ENCODE data around the gene FAM8A1.

FAM8A1 gene

GRCh38 chr6:17624396-17624795, 24.3 kb downstream of the FAM8A1 start:
- Histone ChIP-seq H3K4me3 (ENCODE audit: low read depth, low read length) (no peak overlapping the region), H3K9ac (ENCODE audit: low read length) (no peak overlapping the region), H2BK12ac (ENCODE audit: low read length) (no peak overlapping the region), H3K4me1 (ENCODE audit: control insufficient read depth in 1 of 2, insufficient read depth in 2 of 2, low read length in 2 of 2) (no peaks in the 10 kb centered on the region), H4K8ac (ENCODE audit: low read depth, low read length) (no peak overlapping the region), H2BK5ac (ENCODE audit: low read depth, low read length, poor library complexity) (no peak overlapping the region), H3K79me2 (ENCODE audit: control insufficient read depth, insufficient read depth, low read length, poor library complexity) (peaks cover 2% of the 10 kb centered on the region), H2AK5ac (ENCODE audit: low read length) (no peak overlapping the region), H3K23ac (ENCODE audit: low read length) (no peak overlapping the region), H3K27me3 (ENCODE audit: insufficient read depth, low read length) (no peaks in the 10 kb centered on the region), H3K4me2 (ENCODE audit: low read length) (no peak overlapping the region), H3K14ac (ENCODE audit: low read length) (no peak overlapping the region), H3K4ac (ENCODE audit: low read depth, low read length) (peak overlapping the region; percentile 27), H2AFZ (ENCODE audit: insufficient read depth, low read length, poor library complexity) (no peak overlapping the region), H4K91ac (ENCODE audit: low read depth, low read length) (no peak overlapping the region), H3K36me3 (ENCODE audit: control insufficient read depth in 1 of 2, insufficient read depth in 2 of 2, low read length in 2 of 2) (peaks cover 23 to 26% of the 10 kb centered on the region in 2 experiments), H3K9me3 (ENCODE audit: insufficient read depth, low read depth, low read length) (no peaks in the 10 kb centered on the region), H2BK120ac (ENCODE audit: insufficient read depth, low read length, poor library complexity) (no peak overlapping the region), H4K12ac (ENCODE audit: low read depth, low read length) (peak overlapping the region; percentile 62), H3K79me1 (ENCODE audit: low read length) (no peaks in the 10 kb centered on the region), H3K27ac (ENCODE audit: low read depth, low read length) (no peak overlapping the region), H3K18ac (ENCODE audit: low read length) (peak overlapping the region; percentile 45)
- no CpG with 5 or more reads among the region's 1 CpG for WGBS (ENCODE audit: extremely low coverage, insufficient coverage, insufficient read length)
- DNase-seq: no peak

- Histone ChIP-seq H3K27ac (ENCODE audit: low read depth, low read length) (no peak overlapping the region), H3K4me2 (ENCODE audit: low read length) (no peak overlapping the region), H3K79me2 (ENCODE audit: control insufficient read depth, insufficient read depth, low read length, poor library complexity) (peaks cover 2% of the 10 kb centered on the region), H2AK5ac (ENCODE audit: low read length) (no peak overlapping the region), H3K27me3 (ENCODE audit: insufficient read depth, low read length) (no peaks in the 10 kb centered on the region), H4K12ac (ENCODE audit: low read depth, low read length) (no peak overlapping the region), H3K9me3 (ENCODE audit: insufficient read depth, low read depth, low read length) (no peaks in the 10 kb centered on the region), H2BK120ac (ENCODE audit: insufficient read depth, low read length, poor library complexity) (no peak overlapping the region), H3K23ac (ENCODE audit: low read length) (no peak overlapping the region), H3K36me3 (ENCODE audit: control insufficient read depth in 1 of 2, insufficient read depth in 2 of 2, low read length in 2 of 2) (peaks cover 17 to 29% of the 10 kb centered on the region in 2 experiments), H4K8ac (ENCODE audit: low read depth, low read length) (no peak overlapping the region), H2BK5ac (ENCODE audit: low read depth, low read length, poor library complexity) (no peak overlapping the region), H2BK12ac (ENCODE audit: low read length) (no peak overlapping the region), H3K4me1 (ENCODE audit: control insufficient read depth in 1 of 2, insufficient read depth in 2 of 2, low read length in 2 of 2) (no peaks in the 10 kb centered on the region), H3K18ac (ENCODE audit: low read length) (no peak overlapping the region), H2AFZ (ENCODE audit: insufficient read depth, low read length, poor library complexity) (no peak overlapping the region), H3K14ac (ENCODE audit: low read length) (no peak overlapping the region), H3K9ac (ENCODE audit: low read length) (no peak overlapping the region), H4K91ac (ENCODE audit: low read depth, low read length) (no peak overlapping the region), H3K4ac (ENCODE audit: low read depth, low read length) (no peak overlapping the region), H3K4me3 (ENCODE audit: low read depth, low read length) (no peak overlapping the region), H3K79me1 (ENCODE audit: low read length) (no peaks in the 10 kb centered on the region)
- no CpG with 5 or more reads among the region's 1 CpG for WGBS (ENCODE audit: extremely low coverage, insufficient coverage, insufficient read length)
- DNase-seq: no peak
Measured at GRCh38 chr6:17628873-17629272, 28.8 kb downstream of the FAM8A1 start.

GRCh38 chr6:17629824-17630510, 29.9 kb downstream of the FAM8A1 start:
- Histone ChIP-seq H3K18ac (ENCODE audit: low read length) (no peak overlapping the region), H2AFZ (ENCODE audit: insufficient read depth, low read length, poor library complexity) (no peak overlapping the region), H3K4ac (ENCODE audit: low read depth, low read length) (no peak overlapping the region), H3K79me2 (ENCODE audit: control insufficient read depth, insufficient read depth, low read length, poor library complexity) (no peaks in the 10 kb centered on the region), H3K79me1 (ENCODE audit: low read length) (no peaks in the 10 kb centered on the region), H3K14ac (ENCODE audit: low read length) (no peak overlapping the region), H4K12ac (ENCODE audit: low read depth, low read length) (no peak overlapping the region), H3K9me3 (ENCODE audit: insufficient read depth, low read depth, low read length) (no peaks in the 10 kb centered on the region), H3K27me3 (ENCODE audit: insufficient read depth, low read length) (no peaks in the 10 kb centered on the region), H2BK12ac (ENCODE audit: low read length) (no peak overlapping the region), H4K91ac (ENCODE audit: low read depth, low read length) (no peak overlapping the region), H3K23ac (ENCODE audit: low read length) (no peak overlapping the region), H3K9ac (ENCODE audit: low read length) (no peak overlapping the region), H3K36me3 (ENCODE audit: control insufficient read depth in 1 of 2, insufficient read depth in 2 of 2, low read length in 2 of 2) (peaks cover 13 to 24% of the 10 kb centered on the region in 2 experiments), H2AK5ac (ENCODE audit: low read length) (no peak overlapping the region), H2BK120ac (ENCODE audit: insufficient read depth, low read length, poor library complexity) (no peak overlapping the region), H3K4me1 (ENCODE audit: control insufficient read depth in 1 of 2, insufficient read depth in 2 of 2, low read length in 2 of 2) (no peaks in the 10 kb centered on the region), H4K8ac (ENCODE audit: low read depth, low read length) (no peak overlapping the region), H3K4me3 (ENCODE audit: low read depth, low read length) (no peak overlapping the region), H2BK5ac (ENCODE audit: low read depth, low read length, poor library complexity) (no peak overlapping the region), H3K27ac (ENCODE audit: low read depth, low read length) (no peak overlapping the region), H3K4me2 (ENCODE audit: low read length) (no peak overlapping the region)
- no peak for DNase-seq
- no CpG with 5 or more reads among the region's 8 CpGs for WGBS (ENCODE audit: extremely low coverage, insufficient coverage, insufficient read length)

GRCh38 chr6:17630511-17631073, 30.5 kb downstream of the FAM8A1 start:
- no peak overlapping the region for H4K8ac ChIP-seq (ENCODE audit: low read depth, low read length)
- H3K14ac ChIP-seq (ENCODE audit: low read length): no peak overlapping the region
- no peak overlapping the region for H4K91ac ChIP-seq (ENCODE audit: low read depth, low read length)
- no peak overlapping the region for H4K12ac ChIP-seq (ENCODE audit: low read depth, low read length)
- no peaks in the 10 kb centered on the region for H3K27me3 ChIP-seq (ENCODE audit: insufficient read depth, low read length)
- no peak overlapping the region for H3K4me3 ChIP-seq (ENCODE audit: low read depth, low read length)
- no peaks in the 10 kb centered on the region for H3K9me3 ChIP-seq (ENCODE audit: insufficient read depth, low read depth, low read length)
- WGBS (ENCODE audit: extremely low coverage, insufficient coverage, insufficient read length): no CpG with 5 or more reads among the region's 5 CpGs
- H2AK5ac ChIP-seq (ENCODE audit: low read length): no peak overlapping the region
- H2BK12ac ChIP-seq (ENCODE audit: low read length): no peak overlapping the region
- H3K23ac ChIP-seq (ENCODE audit: low read length): no peak overlapping the region
- H3K18ac ChIP-seq (ENCODE audit: low read length): no peak overlapping the region
- no peak overlapping the region for H3K4me2 ChIP-seq (ENCODE audit: low read length)
- H2AFZ ChIP-seq (ENCODE audit: insufficient read depth, low read length, poor library complexity): no peak overlapping the region
- no peaks in the 10 kb centered on the region for H3K79me2 ChIP-seq (ENCODE audit: control insufficient read depth, insufficient read depth, low read length, poor library complexity)
- no peak overlapping the region for H2BK120ac ChIP-seq (ENCODE audit: insufficient read depth, low read length, poor library complexity)
- H3K9ac ChIP-seq (ENCODE audit: low read length): no peak overlapping the region
- no peak for DNase-seq
- no peak overlapping the region for H3K4ac ChIP-seq (ENCODE audit: low read depth, low read length)
- H2BK5ac ChIP-seq (ENCODE audit: low read depth, low read length, poor library complexity): no peak overlapping the region
- H3K79me1 ChIP-seq (ENCODE audit: low read length): no peaks in the 10 kb centered on the region
- H3K27ac ChIP-seq (ENCODE audit: low read depth, low read length): no peak overlapping the region
- peaks cover 13 to 23% of the 10 kb centered on the region in 2 experiments for H3K36me3 ChIP-seq (ENCODE audit: control insufficient read depth in 1 of 2, insufficient read depth in 2 of 2, low read length in 2 of 2)
- no peaks in the 10 kb centered on the region for H3K4me1 ChIP-seq (ENCODE audit: control insufficient read depth in 1 of 2, insufficient read depth in 2 of 2, low read length in 2 of 2)
